Muscle of leg (tissue), 11 donors: ENCODE data around the gene ZNF484. TPM values are rescaled to one million over a fixed set of nuclear protein-coding genes. Genes with fewer than 3 reads are reported as not detected.
"Not testable (repeated sequence)": the region's sequence is repeated elsewhere in the genome, so short reads cannot be mapped to it uniquely, and the experiment has no call there.

Experiments
- DNase-seq: peaks from one replicate; pipeline ENCODE4 v3.0.0; 2013
- H3K27ac ChIP-seq: one replicate; pipeline ENCODE4 v1.5.1; 2013; ENCODE audit warnings: mild to moderate bottlenecking, low read length, control low read depth
- H3K27me3 ChIP-seq: one replicate; pipeline ENCODE4 v1.6.1; 2013; ENCODE audit warnings: low read length; ENCODE audit not compliant: control insufficient read depth, insufficient read depth
- H3K36me3 ChIP-seq: one replicate; pipeline ENCODE4 v1.6.1; 2013; ENCODE audit warnings: low read length; ENCODE audit not compliant: control insufficient read depth, insufficient read depth
- H3K4me1 ChIP-seq: one replicate; pipeline ENCODE4 v1.6.1; 2013; ENCODE audit warnings: low read length; ENCODE audit not compliant: control insufficient read depth, insufficient read depth
- H3K4me3 ChIP-seq: one replicate; pipeline ENCODE4 v1.5.1; 2013; ENCODE audit warnings: low read length, control low read depth
- H3K9me3 ChIP-seq: replicated peaks from 2 replicates; pipeline ENCODE4 v1.6.1; 2013; ENCODE audit warnings: low read depth, low read length; ENCODE audit not compliant: control insufficient read depth
- WGBS: methylation state at CpG from one replicate; pipeline ENCODE4 v1.1.5; 2013; ENCODE audit warnings: missing lambda C conversion rate; ENCODE audit not compliant: insufficient coverage; 5-methylcytosine and 5-hydroxymethylcytosine counted together
- polyA plus RNA-seq, 8 donors: library from polyadenylated mRNA; unstranded; fragments of 120-200 nt; gene quantifications; one replicate each; pipeline versions ENCODE4 v1.2.1 to v1.2.3, GENCODE V29; 2013; ENCODE audit warnings: inconsistent platforms in 1 of 8, low replicate concordance in 1 of 8; ENCODE audit not compliant: insufficient read length in 8 of 8, insufficient read depth in 1 of 8
- total RNA-seq: library from RNA; stranded (reverse); fragments of 120-200 nt; gene quantifications from one replicate; pipeline ENCODE4 v1.2.4, GENCODE V29; 2013

ZNF484 gene
- total and polyA plus RNA-seq, 9 donors: 3.4 to 14.5 (median 4.5) TPM

- Histone ChIP-seq H3K27ac (no peak overlapping the region), H3K4me1 (no peaks in the 10 kb centered on the region), H3K36me3 (peaks cover 17% of the 10 kb centered on the region), H3K27me3 (no peaks in the 10 kb centered on the region), H3K9me3 (peaks cover 5% of the 10 kb centered on the region), H3K4me3 (no peak overlapping the region)
- WGBS: no CpG with 5 or more reads among the region's 5 CpGs
- no peak for DNase-seq
Measured at GRCh38 chr9:92864152-92864551, 13.7 kb downstream of the ZNF484 start.

- Histone ChIP-seq H3K36me3 (peaks cover 14% of the 10 kb centered on the region), H3K9me3 (peaks cover 5% of the 10 kb centered on the region), H3K27ac (no peak overlapping the region), H3K4me3 (no peak overlapping the region), H3K27me3 (no peaks in the 10 kb centered on the region), H3K4me1 (no peaks in the 10 kb centered on the region)
- no CpG with 5 or more reads among the region's 1 CpG for WGBS
- no peak for DNase-seq
Measured at GRCh38 chr9:92860867-92861266, 17.0 kb downstream of the ZNF484 start.

GRCh38 chr9:92857236-92857635 lies 20.6 kb downstream of the ZNF484 start:
- no peak overlapping the region for H3K27ac ChIP-seq
- H3K9me3 ChIP-seq: peaks cover 5% of the 10 kb centered on the region
- peaks cover 30% of the 10 kb centered on the region for H3K36me3 ChIP-seq
- no peaks in the 10 kb centered on the region for H3K27me3 ChIP-seq
- H3K4me1 ChIP-seq: no peaks in the 10 kb centered on the region
- no peak overlapping the region for H3K4me3 ChIP-seq
- DNase-seq: no peak

GRCh38 chr9:92853716-92854115 lies 24.1 kb downstream of the ZNF484 start:
- Histone ChIP-seq H3K9me3 (peaks cover 7% of the 10 kb centered on the region), H3K27ac (no peak overlapping the region), H3K4me3 (no peak overlapping the region), H3K27me3 (no peaks in the 10 kb centered on the region), H3K4me1 (no peaks in the 10 kb centered on the region), H3K36me3 (peaks cover 32% of the 10 kb centered on the region)
- no peak for DNase-seq
- 83% methylated on average over 1 of the region's 2 CpGs for WGBS

GRCh38 chr9:92850898-92851297 lies 26.9 kb downstream of the ZNF484 start:
- H3K27ac ChIP-seq: no peak overlapping the region
- peaks cover 33% of the 10 kb centered on the region for H3K9me3 ChIP-seq
- H3K4me3 ChIP-seq: no peak overlapping the region
- H3K4me1 ChIP-seq: no peaks in the 10 kb centered on the region
- DNase-seq: no peak
- peaks cover 47% of the 10 kb centered on the region for H3K36me3 ChIP-seq
- H3K27me3 ChIP-seq: no peaks in the 10 kb centered on the region

- not testable (repeated sequence) for H3K4me3 ChIP-seq, H3K4me1 ChIP-seq, H3K27me3 ChIP-seq, DNase-seq, H3K27ac ChIP-seq
- H3K9me3 ChIP-seq: peaks cover 37% of the 10 kb centered on the region
- H3K36me3 ChIP-seq: peaks cover 36% of the 10 kb centered on the region
- WGBS: 100% methylated on average over 4 of the region's 6 CpGs
Measured at GRCh38 chr9:92848740-92849139, 29.1 kb downstream of the ZNF484 start.

- whole genome bisulfite sequencing: no CpG with 5 or more reads among the region's 1 CpG
- peaks cover 37% of the 10 kb centered on the region for H3K9me3 ChIP-seq
- DNase-seq: no peak
Measured at GRCh38 chr9:92846662-92847145, 31.1 kb downstream of the ZNF484 start.

GRCh38 chr9:92838411-92838810 lies 39.4 kb downstream of the ZNF484 start:
- DNase-seq, H3K27me3 ChIP-seq, H3K4me1 ChIP-seq, H3K36me3 ChIP-seq, H3K27ac ChIP-seq, H3K4me3 ChIP-seq: not testable (repeated sequence)
- H3K9me3 ChIP-seq: peaks cover 18% of the 10 kb centered on the region
- no CpG with 5 or more reads among the region's 1 CpG for WGBS

More at GRCh38 chr9:92846662-92847145, 31.1 kb downstream of the ZNF484 start:
- Histone ChIP-seq H3K27ac (no peak overlapping the region), H3K4me1 (no peaks in the 10 kb centered on the region), H3K36me3 (peaks cover 31% of the 10 kb centered on the region), H3K27me3 (no peaks in the 10 kb centered on the region), H3K4me3 (no peak overlapping the region)

- no peak overlapping the region for H3K27ac ChIP-seq
- no peak overlapping the region for H3K4me3 ChIP-seq
- H3K4me1 ChIP-seq: no peaks in the 10 kb centered on the region
- 95% methylated on average over 25 of the region's 25 CpGs for WGBS
- H3K27me3 ChIP-seq: no peaks in the 10 kb centered on the region
- peaks cover 18% of the 10 kb centered on the region for H3K9me3 ChIP-seq
- DNase-seq: no peak
- no peaks in the 10 kb centered on the region for H3K36me3 ChIP-seq
Measured at GRCh38 chr9:92837191-92837590, 40.6 kb downstream of the ZNF484 start.

GRCh38 chr9:92829420-92829819 lies 48.4 kb downstream of the ZNF484 start:
- 100% methylated on average over 1 of the region's 2 CpGs for WGBS
- DNase-seq: no peak
- Histone ChIP-seq H3K36me3 (no peaks in the 10 kb centered on the region), H3K4me1 (no peaks in the 10 kb centered on the region), H3K4me3 (no peak overlapping the region), H3K27me3 (peaks cover 7% of the 10 kb centered on the region), H3K27ac (no peak overlapping the region), H3K9me3 (peaks cover 2% of the 10 kb centered on the region)

GRCh38 chr9:92825065-92825464 lies 52.8 kb downstream of the ZNF484 start:
- not testable (repeated sequence) for H3K4me3 ChIP-seq, H3K27ac ChIP-seq, H3K9me3 ChIP-seq, DNase-seq, H3K4me1 ChIP-seq, H3K36me3 ChIP-seq
- H3K27me3 ChIP-seq: peaks cover 12% of the 10 kb centered on the region
- 92% methylated on average over 2 of the region's 2 CpGs for WGBS
